Stimulated activated CD4-positive, alpha-beta T cell treated with anti-CD3 and anti-CD28 coated beads, Interleukin-1b, Interleukin-23, amount 100 ng/mL, for 48 hours (primary cell): ENCODE results near the gene CNTNAP4.

Source experiments
- DNase-seq: peaks from one replicate; pipeline ENCODE4 v3.0.0-alpha.2; 2020

CNTNAP4 gene

DNA sequence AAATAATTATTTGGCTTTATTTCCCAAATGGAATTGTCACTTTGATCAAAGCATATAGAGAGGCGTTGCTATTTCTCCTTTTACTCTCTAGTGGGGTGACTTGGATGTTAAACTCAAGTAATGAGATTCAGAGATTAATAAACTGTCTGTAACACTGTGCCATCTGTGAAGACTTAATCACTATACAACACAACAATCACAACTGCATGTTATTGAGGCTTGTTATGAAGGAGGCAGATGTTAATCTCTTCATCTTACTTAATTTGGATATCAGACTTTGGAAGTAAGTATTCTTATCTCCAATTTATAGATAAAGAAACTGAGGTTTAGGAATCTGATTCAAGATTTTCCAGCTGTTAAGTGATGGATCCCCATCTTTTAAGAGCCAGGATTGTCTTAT is 132.5 kb downstream of the CNTNAP4 start:
- DNase-seq = no peak

- no peak for DNase-seq
These were observed 144.4 kb downstream of the CNTNAP4 start for GRCh38 chr16:76421571-76421970.

DNA sequence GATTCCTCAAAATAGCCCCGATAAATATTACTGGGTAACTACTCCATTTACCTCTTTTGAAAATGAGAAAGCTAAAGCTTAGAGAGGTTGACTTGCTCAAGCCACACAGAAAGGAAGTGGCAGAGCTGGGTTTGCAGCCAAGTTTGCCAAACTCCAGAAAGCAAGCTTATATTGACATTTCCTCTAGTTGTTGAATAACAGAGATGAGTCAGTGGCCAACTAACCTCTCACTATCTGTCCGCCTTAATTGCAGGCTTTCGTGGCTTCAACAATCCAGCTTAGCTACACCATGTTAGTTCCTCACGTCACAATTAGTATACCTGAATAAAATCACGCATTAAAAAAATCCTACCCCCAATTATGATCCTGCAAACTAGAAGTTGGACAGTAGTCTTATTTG is 151.7 kb downstream of the CNTNAP4 start:
- no peak for DNase-seq

GRCh38 chr16:76441391-76441790 is 164.2 kb downstream of the CNTNAP4 start:
- DNase-seq = no peak

- DNase-seq = no peak
These were observed 164.7 kb downstream of the CNTNAP4 start for GRCh38 chr16:76441876-76442275.

- no peak for DNase-seq
These were observed 166.8 kb downstream of the CNTNAP4 start for GRCh38 chr16:76443973-76444372.

GRCh38 chr16:76444832-76445231 is 167.6 kb downstream of the CNTNAP4 start:
- DNase-seq = no peak

- DNase-seq = no peak
These were observed 168.6 kb downstream of the CNTNAP4 start for GRCh38 chr16:76445815-76446214.

GRCh38 chr16:76446251-76446650 is 169.1 kb downstream of the CNTNAP4 start:
- DNase-seq = no peak

- DNase-seq = no peak
These were observed 173.7 kb downstream of the CNTNAP4 start for GRCh38 chr16:76450890-76451289.

GRCh38 chr16:76455257-76455656 is 178.1 kb downstream of the CNTNAP4 start:
- no peak for DNase-seq

DNA sequence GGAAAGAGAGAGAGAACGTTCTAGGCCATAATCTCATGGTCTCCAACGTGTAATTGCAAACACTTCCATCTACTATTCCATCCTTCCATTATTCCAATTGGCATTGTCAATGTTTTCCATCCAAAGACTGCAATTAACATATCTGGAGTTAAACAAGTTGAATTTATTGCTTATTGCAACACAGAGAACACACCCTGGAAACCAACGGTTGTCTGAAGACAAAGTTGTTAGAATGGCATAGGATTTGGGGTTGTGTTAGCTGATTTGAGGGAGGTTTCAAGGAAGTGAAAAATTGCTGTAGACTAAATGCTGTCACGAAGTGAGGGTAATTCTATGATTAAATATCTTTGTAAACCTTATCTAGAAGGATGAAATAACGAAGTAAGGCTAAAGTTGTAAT is 178.8 kb downstream of the CNTNAP4 start:
- no peak for DNase-seq

- DNase-seq = no peak
These were observed 181.9 kb downstream of the CNTNAP4 start for GRCh38 chr16:76459111-76459510.

- no peak for DNase-seq
These were observed 184.6 kb downstream of the CNTNAP4 start for GRCh38 chr16:76461836-76462235.

DNA sequence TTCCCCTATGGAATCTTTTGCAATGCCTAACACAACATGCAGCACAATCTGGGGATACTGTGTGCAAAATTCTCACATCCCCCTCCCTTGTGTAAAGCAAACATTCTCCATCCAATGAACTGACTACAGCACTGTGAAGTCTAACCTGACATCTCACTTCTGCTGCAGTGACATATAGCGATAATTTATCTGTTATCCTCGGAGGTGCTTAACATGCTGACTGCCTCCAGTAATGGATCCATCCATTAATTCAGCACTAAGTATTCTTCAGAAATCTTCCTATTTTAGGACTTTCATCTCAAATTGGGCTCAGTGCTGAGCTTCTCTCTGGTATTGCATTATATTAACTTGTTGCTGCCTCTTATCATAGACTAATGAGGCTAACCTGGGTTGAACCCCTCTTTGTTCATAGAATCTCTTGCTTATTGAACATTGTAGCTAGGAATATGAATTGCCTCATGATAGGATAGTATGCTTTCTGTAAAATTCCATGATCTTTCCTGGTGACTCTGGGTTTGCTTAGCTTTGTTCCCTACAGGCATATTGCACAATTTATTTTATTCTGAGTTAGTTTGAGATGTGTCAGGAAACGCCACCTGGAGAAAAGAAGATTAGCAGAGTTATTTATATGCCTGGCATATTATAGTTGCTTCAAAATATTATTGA is 187.9 kb downstream of the CNTNAP4 start:
- DNase-seq = no peak

DNA sequence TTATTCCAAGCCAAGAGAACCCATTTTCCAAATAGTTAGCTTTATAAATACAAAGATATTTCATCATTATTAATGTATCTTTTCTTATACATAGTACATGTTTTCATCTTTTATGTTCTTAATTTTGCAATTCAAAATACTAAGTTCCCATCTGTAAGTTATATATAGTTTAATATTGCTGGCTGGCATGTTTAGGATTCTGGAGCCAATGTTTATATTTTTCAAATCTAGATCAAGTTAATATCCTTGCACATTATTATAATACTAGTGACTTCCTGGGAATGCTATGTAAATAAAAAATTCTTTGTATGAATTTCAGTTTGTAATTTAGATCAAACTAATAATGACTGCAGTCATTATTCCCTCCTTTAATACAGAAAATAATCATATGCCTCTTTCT is 189.7 kb downstream of the CNTNAP4 start:
- no peak for DNase-seq

GRCh38 chr16:76474048-76474447 is 196.8 kb downstream of the CNTNAP4 start:
- no peak for DNase-seq

DNA sequence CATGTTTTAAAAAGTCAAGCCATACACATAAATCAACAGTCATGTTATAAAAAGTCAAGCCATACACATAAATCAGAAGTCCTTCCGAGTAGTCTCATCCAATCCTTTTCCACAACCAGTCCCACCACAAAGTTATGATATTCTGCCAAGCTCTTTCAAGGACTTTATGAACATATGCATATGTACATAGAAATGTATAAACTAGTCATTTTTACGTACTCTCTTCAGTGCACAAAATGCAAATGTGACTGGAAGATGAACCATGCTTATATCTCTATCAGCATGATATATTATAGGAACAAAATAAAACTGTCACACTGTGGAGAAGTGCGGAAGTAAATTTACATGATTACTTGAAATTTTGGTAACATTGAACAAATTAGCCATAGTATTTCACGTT is 200.9 kb downstream of the CNTNAP4 start:
- no peak for DNase-seq

DNA sequence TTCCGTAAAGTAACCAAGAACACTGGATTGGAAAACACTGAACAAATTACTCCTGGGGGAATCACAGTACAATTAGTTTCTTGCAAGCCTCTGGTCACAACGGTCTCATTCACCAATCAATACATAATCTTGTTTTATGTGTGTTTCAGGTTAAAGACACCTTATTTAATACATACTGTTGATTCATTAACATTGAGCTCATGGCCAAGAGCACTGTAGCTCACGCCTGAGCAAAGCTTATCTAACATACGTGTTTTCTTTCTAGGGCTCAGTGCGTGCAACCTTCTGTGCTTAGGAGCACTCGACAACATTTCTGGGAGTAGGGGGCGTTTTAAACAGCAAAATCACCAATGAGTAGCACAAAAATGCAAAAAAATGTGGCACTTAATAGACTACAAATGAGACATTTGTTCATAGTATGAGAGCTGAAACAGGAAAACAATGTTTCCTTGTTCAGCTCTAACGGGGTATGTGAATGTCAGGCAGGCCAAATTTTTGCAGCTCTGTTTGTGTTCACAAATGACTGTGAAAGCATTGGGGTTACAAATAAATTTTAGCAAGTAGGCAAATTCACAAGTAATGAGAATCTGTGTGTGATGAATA is 206.2 kb downstream of the CNTNAP4 start:
- no peak for DNase-seq

DNA sequence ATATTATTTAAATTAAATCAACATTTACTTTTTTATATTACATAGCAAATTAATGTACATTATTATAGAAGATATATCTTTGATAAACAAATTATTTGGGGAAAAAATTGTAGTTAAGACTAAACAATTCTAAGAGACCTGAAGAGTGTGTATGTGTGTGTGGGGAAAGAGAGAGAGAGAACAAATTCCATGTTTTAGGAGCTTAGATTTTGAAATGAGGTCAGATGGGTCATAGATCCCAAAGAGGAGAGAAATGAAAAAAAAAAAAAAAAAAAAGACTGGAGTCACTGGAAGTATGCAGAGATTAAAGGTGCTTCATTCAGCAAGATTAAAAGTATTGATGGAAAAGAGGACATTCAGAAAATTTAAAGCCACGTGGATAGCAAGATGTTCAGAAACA is 206.8 kb downstream of the CNTNAP4 start:
- no peak for DNase-seq

GRCh38 chr16:76486740-76487139 is 209.5 kb downstream of the CNTNAP4 start:
- DNase-seq = no peak

DNA sequence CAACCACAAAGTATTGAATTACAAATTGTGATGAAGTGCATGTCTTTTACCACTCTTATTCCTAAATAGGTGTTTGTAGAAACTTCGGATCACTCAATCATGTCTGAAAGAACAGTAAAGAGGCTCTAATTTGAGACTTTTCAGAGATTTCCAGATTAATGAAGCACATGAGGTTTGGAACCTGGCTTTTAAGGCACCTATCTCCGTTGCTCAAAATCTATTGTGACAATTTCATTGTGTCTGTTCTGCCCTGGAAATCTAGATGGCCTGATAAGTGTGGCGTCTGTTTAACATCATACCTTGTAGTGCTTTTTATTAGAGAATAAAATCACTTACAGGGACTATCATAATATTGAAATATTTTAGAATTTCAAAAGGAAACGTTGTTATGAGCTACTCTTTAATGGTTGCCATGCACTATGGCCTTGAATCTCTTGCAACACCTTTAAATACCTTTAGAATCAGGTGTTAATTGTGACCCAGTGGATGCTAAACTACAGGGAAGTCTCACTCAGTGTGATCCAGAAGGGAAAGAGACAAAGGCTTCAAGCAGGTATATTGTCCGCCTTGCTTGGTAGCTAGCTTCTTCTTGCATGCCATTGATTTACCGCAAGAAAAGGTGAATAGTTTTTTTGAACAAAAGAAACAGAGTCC is 210.3 kb downstream of the CNTNAP4 start:
- DNase-seq = no peak

- DNase-seq = no peak
These were observed 210.8 kb downstream of the CNTNAP4 start for GRCh38 chr16:76488065-76488417.

DNA sequence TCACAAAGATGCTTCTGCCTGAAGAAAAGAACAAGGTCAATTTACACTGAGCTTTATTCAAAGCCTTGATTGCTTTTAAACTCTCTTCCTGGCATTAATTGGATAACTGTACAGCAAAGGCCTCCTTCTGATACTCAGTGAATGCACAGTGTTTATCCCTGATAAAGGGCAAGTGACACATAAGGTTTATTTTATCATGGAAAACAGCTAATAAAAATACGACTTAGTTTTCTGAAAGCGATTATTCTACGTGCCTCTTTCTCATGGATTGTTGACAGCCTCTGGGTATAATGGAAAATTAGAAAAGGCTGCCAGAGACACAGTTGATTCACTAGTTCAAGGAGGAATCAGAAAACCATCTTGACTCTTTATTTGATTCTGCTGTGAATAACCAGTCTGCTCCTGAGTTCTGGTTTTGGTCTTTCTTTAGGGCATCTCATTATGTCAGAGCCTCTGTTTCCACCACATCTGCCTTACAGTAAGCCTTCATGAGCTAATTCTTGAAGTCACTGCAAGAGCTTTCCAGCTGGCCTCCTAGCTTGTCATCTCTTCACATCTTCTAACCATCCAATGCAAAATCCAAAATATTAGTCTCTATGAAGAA is 212.9 kb downstream of the CNTNAP4 start:
- no peak for DNase-seq
